ENCODE results near the gene DNMBP.

DNA sequence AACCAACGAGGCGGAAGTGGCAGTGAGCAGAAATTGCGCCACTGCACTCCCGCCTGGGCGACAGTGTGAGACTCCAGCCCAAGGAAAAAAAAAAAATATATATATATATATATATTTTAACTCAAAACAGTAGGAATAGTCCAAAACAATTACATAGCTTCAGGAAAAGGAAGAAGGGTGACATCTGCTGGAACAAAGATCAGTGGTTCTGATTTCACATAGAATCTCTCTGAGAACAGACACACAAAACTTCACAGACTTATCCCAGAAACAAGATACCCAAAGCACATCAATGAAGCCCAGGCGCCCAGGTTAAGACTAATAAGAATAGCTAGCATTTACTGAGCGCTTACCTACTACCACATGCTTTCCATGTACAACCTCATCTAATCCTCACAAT lies 45.0 kb downstream of the DNMBP start:
- no peak for TF ChIP-seq EZH2phosphoT487 (IDR thresholded peaks at IDR 0.05; ENCODE audit: insufficient read depth, low read depth)
- TF ChIP-seq EZH2 (IDR thresholded peaks at IDR 0.05; ENCODE audit: insufficient read depth, poor library complexity, severe bottlenecking), result no peak
